HG02678 (cell line): ENCODE results near the gene PHF21B.
"Not testable (repeated sequence)": the region's sequence is repeated elsewhere in the genome, so short reads cannot be mapped to it uniquely, and the experiment has no call there.

ENCODE experiments used
- ATAC-seq: cut with Tn5 transposase; IDR thresholded peaks from one replicate; pipeline ENCODE4 v1.9.1; 2021; ENCODE audit warnings: mild to moderate bottlenecking, moderate library complexity; ENCODE audit not compliant: unreplicated experiment

Gene PHF21B

GRCh38 chr22:44880610-44881290 lies 129.1 kb downstream of the PHF21B start:
- ATAC-seq = no peak

DNA sequence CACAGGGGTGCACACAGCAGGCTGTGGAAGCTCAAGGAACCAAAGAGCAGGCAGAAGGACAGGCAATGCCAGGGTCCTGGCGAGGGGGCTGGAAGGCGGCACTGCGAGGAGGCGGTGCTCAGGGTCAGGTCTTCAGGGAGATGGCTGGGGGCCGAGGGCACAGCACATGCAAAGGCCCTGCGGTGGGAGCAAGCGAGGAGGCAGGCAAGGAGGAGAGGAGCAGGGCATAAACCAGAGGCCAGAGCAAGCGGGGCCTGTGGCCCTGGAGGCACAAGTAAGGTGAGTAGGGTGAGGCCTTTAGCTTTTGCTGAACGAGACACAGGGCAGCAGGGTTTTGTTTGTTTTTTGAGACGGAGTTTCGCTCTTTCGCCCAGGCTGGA lies 130.5 kb downstream of the PHF21B start:
- no peak for ATAC-seq

GRCh38 chr22:44878483-44879300 lies 131.1 kb downstream of the PHF21B start:
- no peak for ATAC-seq

- no peak for ATAC-seq
Measured at GRCh38 chr22:44876921-44877320, 132.9 kb downstream of the PHF21B start.

DNA sequence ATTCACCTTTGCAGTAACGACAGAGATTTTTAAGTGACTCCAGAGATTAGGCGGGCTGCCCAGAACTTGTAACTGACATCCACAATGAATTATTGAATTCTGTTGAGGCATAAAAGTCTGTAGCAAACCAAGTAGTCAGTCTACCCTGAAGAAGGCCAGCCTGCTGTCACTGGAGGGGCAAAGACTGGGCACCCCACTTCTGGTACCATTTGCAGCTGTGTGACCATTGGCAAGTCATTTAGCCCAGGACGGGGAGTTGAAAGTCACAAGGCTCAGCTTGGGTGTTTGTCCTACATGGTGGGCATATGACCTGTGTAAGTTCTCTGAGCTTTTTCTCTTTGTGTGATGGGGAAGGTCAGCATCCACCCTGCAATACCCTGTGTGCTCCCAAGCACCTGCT lies 138.0 kb downstream of the PHF21B start:
- ATAC-seq = no peak

DNA sequence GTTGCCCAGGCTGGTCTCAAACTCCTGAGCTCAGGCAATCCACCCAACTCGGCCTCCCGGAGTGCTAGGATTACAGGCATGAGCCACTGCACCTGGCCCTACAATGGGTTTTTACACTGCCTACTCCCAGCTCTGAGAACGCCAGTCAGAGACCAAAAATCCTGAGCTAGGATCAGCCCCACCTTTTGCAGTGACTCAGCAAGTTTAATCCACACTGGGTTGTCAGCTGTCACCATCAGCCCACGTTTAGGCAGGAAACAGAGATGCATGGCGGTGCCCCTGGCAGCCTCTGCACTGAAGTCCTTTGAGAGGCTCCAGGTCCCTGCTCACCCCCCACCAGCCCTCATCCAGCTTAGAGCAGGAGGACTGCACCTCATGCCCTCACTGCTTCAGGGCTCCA lies 139.8 kb downstream of the PHF21B start:
- no peak for ATAC-seq

DNA sequence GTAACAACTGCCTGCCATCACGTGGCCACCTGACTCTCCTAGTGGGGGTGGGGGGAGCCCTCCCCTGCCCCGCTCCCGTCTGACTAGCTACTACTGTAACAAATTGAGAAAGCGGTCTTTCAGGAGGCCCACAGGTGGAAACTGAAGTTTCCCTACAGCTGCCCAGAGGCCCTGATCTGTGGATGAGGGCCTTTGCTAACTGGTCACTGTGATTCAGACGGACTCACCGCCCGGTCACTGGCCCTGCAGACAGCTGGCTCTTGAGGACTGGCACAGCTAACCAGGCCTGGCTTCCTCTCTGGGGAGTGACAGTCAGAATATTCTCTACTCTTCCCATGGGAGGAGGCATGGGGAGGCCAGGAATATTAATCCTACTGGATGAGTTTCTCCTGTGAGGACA lies 140.6 kb downstream of the PHF21B start:
- ATAC-seq = no peak

- no peak for ATAC-seq
Measured at GRCh38 chr22:44865193-44866057, 144.4 kb downstream of the PHF21B start.

DNA sequence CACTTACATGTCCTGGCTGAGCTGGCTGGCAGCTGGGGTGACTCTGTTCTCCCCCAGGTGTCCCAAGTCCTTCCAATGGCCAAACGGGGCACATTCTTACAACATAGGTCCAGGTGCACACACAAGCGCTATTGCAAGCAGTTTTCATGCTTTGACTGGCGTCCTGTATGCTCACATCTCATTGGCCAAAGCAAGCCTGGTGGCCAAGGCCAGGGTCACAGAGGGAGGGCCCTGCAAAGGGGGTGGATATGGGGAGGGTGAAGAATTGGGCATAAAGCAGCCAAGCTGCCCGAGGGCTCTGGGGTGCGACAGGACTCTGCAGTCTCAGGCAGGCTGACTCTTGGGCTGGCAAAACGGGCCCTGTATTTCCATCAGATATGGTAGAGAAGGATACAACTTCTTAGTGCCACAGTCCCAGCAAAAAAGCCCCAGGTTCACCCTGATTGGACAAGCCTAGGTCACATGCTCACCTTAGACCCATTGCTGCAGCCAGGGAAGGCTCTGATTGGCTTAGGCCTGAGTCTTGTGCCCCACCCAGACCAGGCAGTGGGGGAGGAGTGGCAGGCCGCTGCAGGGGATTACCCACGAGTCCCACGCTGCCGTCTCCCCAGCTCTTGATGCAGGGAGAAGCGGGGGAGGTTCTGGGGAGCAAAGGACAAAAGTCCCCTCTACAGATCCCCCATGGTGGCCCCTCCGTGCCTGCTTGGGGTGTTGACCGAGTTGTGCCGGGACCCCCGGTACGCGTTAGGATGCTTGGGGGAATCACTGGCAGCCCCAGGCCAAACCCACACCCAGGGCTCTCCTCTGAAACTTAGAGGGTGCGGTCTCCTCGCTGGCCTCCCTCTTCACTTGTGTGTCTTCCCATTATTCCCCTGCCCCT lies 146.6 kb downstream of the PHF21B start:
- ATAC-seq = no peak

DNA sequence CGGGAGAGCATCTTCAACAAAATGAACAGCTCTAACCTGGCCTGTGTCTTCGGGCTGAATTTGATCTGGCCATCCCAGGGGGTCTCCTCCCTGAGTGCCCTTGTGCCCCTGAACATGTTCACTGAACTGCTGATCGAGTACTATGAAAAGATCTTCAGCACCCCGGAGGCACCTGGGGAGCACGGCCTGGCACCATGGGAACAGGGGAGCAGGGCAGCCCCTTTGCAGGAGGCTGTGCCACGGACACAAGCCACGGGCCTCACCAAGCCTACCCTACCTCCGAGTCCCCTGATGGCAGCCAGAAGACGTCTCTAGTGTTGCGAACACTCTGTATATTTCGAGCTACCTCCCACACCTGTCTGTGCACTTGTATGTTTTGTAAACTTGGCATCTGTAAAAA lies 147.5 kb downstream of the PHF21B start:
- ATAC-seq = no peak

- ATAC-seq = no peak
Measured at GRCh38 chr22:44861245-44861644, 148.6 kb downstream of the PHF21B start.

- ATAC-seq = no peak
Measured at GRCh38 chr22:44860311-44860710, 149.5 kb downstream of the PHF21B start.

DNA sequence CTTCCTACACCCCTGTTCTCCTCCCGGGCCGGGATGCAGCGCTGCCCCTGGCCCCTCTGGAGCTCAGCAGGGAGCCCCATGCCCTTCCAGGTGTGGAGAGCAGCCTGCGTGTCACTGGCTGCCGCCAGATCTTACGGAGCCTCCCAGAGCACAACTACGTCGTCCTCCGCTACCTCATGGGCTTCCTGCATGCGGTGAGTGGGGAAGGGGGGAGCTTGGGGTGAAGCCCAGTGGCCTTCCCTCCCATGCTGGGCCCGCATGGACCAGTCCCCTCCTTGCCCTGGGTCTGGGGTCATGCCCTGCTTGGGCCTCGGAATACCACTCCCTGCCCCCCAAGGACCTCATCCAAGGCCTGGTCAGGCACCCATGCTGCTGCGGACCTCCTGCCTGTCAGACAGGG lies 150.2 kb downstream of the PHF21B start:
- no peak for ATAC-seq

GRCh38 chr22:44858819-44859218 lies 151.0 kb downstream of the PHF21B start:
- not testable (repeated sequence) for ATAC-seq

GRCh38 chr22:44855855-44856254 lies 153.9 kb downstream of the PHF21B start:
- ATAC-seq = no peak

- not testable (repeated sequence) for ATAC-seq
Measured at GRCh38 chr22:44854641-44855040, 155.2 kb downstream of the PHF21B start.

DNA sequence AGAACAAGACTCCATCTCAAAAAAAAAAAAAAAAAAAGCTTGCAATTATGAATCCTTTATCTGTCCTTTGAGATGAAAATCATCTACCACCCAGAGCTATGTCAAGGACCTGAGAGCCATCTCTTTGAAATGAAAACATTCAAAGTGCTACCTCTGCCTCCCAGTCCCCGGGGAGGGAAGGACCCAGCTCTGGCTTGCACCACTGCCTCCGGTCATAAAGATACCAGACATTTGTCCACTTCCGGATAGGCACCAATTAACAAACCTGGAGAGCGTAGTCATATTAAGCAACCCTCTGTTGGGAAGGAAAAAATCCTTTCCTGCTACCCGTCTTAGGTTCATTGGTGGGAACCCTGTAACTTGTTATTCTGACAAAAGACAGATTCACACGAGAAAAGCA lies 158.9 kb downstream of the PHF21B start:
- ATAC-seq = no peak

GRCh38 chr22:44848791-44849420 lies 160.9 kb downstream of the PHF21B start:
- ATAC-seq = no peak

GRCh38 chr22:44848296-44848741 lies 161.5 kb downstream of the PHF21B start:
- ATAC-seq = no peak

DNA sequence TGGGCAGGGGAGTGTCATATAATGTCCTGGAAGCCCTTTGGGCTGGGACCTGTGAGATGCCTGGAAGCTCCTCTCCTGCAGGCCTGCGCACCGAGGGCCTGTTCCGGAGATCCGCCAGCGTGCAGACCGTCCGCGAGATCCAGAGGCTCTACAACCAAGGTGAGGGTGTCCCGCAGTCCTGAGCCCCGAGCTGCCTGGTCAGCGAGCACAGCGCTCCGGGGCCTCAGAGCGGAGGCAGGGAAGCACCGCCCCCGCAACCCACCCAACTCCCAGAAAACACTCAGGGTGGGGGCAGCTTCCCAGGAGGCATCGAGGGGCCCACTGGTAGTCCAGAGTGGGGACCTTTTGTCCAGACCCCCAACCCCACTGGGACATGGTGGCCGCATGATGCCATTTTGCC lies 161.9 kb downstream of the PHF21B start:
- ATAC-seq = no peak
